HCT116 (cell line): ENCODE measurements around the gene GAPDH. TPM values are rescaled to one million over a fixed set of nuclear protein-coding genes. Genes with fewer than 3 reads are reported as not detected.
"Not testable (repeated sequence)": the region's sequence is repeated elsewhere in the genome, so short reads cannot be mapped to it uniquely, and the experiment has no call there.

Experiments used
- ATAC-seq: fragments of 200-7000 bp; cut with Tn5 transposase; 2 replicates; pipeline ENCODE4 v1.9.1; 2020; ENCODE audit warnings: mild to moderate bottlenecking, moderate library complexity
- BruUV-seq: library from RNA; stranded (reverse); fragments of 400-500 nt; replicated peaks from 2 replicates; lab custom pipeline; 2021; lab: Mats Ljungman, UMichigan
- CTCF ChIA-PET: fragments of 300-600 bp; sonication (Branson Sonifier 250); formaldehyde crosslinking; loops from one replicate; lab custom pipeline; 2021; ENCODE audit warnings: antibody characterized with exemption; lab: Charles Lee
- POLR2A ChIA-PET: fragments of 300-600, 350-600 bp; sonication (Branson Sonifier 250); formaldehyde crosslinking; loops from one replicate; lab custom pipeline; 2021; ENCODE audit warnings: antibody characterized with exemption; lab: Charles Lee
- RAD21 ChIA-PET, 2 experiments: fragments of 300-600 bp; sonication (Branson Sonifier 250); formaldehyde crosslinking; loops; one replicate each; lab custom pipeline; 2023; ENCODE audit warnings: low total read pairs in 2 of 2; ENCODE audit not compliant: uncharacterized antibody in 2 of 2, unreplicated experiment in 2 of 2, low non-redundant PET in 1 of 2; lab: Charles Lee
- DNase-seq: peaks from one replicate; pipeline ENCODE4 v3.0.0-alpha.2; 2010; ENCODE audit warnings: low read depth, low spot score
- H2AFZ ChIP-seq: fragments of 200-600 bp; shearing (Covaris generic), sonication (generic); 2 replicates; pipeline ENCODE4 v1.6.1; 2017; ENCODE audit warnings: low read depth, mixed run types, mixed read lengths, antibody characterized with exemption, low read length; ENCODE audit not compliant: poor library complexity, severe bottlenecking
- H3K27ac ChIP-seq: 2 replicates; pipeline ENCODE4 v1.5.1; 2012; ENCODE audit warnings: low read depth, low read length
- H3K27me3 ChIP-seq: fragments of 200-600 bp; sonication (generic); 2 replicates; pipeline ENCODE4 v1.6.1; 2016; ENCODE audit warnings: mixed run types, low read length, mixed read lengths; ENCODE audit not compliant: insufficient read depth
- H3K36me3 ChIP-seq, 2 experiments: fragments of 200-500 bp in 1 of 2; fragments of 200-600 bp in 1 of 2; sonication (Bioruptor generic) in 1 of 2; sonication (generic) in 1 of 2; 2 replicates each; pipeline versions ENCODE4 v1.5.1 to v1.6.1; 2014 to 2016; ENCODE audit warnings: low read length in 2 of 2, inconsistent platforms in 1 of 2, mixed read lengths in 1 of 2, mixed run types in 1 of 2; ENCODE audit not compliant: insufficient read depth in 2 of 2, control insufficient read depth in 1 of 2
- H3K4me1 ChIP-seq, 2 experiments: fragments of 200-600 bp in 1 of 2; sonication (generic) in 1 of 2; 2 replicates each; pipeline versions ENCODE4 v1.5.1 to v1.6.1; 2012 to 2017; ENCODE audit warnings: low read length in 2 of 2, inconsistent platforms in 1 of 2, mild to moderate bottlenecking in 1 of 2, mixed read lengths in 1 of 2, mixed run types in 1 of 2, moderate library complexity in 1 of 2; ENCODE audit not compliant: insufficient read depth in 2 of 2, control insufficient read depth in 1 of 2
- H3K4me2 ChIP-seq: fragments of 200-600 bp; sonication (generic); 2 replicates; pipeline ENCODE4 v1.6.1; 2017; ENCODE audit warnings: mixed run types, low read length, mixed read lengths
- H3K4me3 ChIP-seq, 2 experiments: fragments of 200-600 bp in 1 of 2; sonication (generic) in 1 of 2; replicated peaks in 1 of 2; 2 replicates each; pipeline ENCODE4 v1.5.1; 2011 to 2016; ENCODE audit warnings: low read length in 2 of 2, control low read depth in 1 of 2, low read depth in 1 of 2, mild to moderate bottlenecking in 1 of 2, mixed read lengths in 1 of 2, mixed run types in 1 of 2
- H3K79me2 ChIP-seq: fragments of 200-600 bp; sonication (generic); 2 replicates; pipeline ENCODE4 v1.6.1; 2017; ENCODE audit warnings: mild to moderate bottlenecking, mixed run types, low read length, moderate library complexity, mixed read lengths; ENCODE audit not compliant: insufficient read depth
- H3K9ac ChIP-seq: fragments of 200-600 bp; sonication (generic); 2 replicates; pipeline ENCODE4 v1.6.1; 2016; ENCODE audit warnings: low read length, mixed read lengths
- H3K9me2 ChIP-seq: fragments of 200-600 bp; sonication (generic), shearing (Covaris generic); 2 replicates; pipeline ENCODE4 v1.6.1; 2017; ENCODE audit warnings: mixed run types, mild to moderate bottlenecking, moderate library complexity; ENCODE audit not compliant: insufficient read depth
- H3K9me3 ChIP-seq, 2 experiments: fragments of 200-500 bp in 1 of 2; fragments of 200-600 bp in 1 of 2; sonication (Bioruptor generic) in 1 of 2; sonication (generic) in 1 of 2; 2 replicates each; pipeline ENCODE4 v1.6.1; 2014 to 2017; ENCODE audit warnings: low read length in 2 of 2, mixed read lengths in 2 of 2, inconsistent platforms in 1 of 2, low read depth in 1 of 2, mild to moderate bottlenecking in 1 of 2, mixed run types in 1 of 2, moderate library complexity in 1 of 2; ENCODE audit not compliant: control insufficient read depth in 1 of 2, insufficient read depth in 1 of 2
- H4K20me1 ChIP-seq: fragments of 200-600 bp; sonication (generic), shearing (Covaris generic); 2 replicates; pipeline ENCODE4 v1.6.1; 2017; ENCODE audit warnings: mixed run types, mild to moderate bottlenecking, moderate library complexity; ENCODE audit not compliant: insufficient read depth
- ATF3 ChIP-seq: IDR thresholded peaks from 2 replicates; pipeline ENCODE4 v1.6.1; 2012
- CEBPB ChIP-seq: IDR thresholded peaks from 2 replicates; pipeline ENCODE4 v1.6.1; 2012; ENCODE audit warnings: low read depth
- ELF1 ChIP-seq: IDR thresholded peaks from 2 replicates; pipeline ENCODE4 v1.6.1; 2012; ENCODE audit warnings: low read depth, borderline replicate concordance
- EZH2 ChIP-seq: fragments of 200-600 bp; sonication (generic); IDR thresholded peaks from 2 replicates; pipeline ENCODE4 v1.6.1; 2017; ENCODE audit warnings: antibody characterized with exemption, mixed run types
- FOSL1 ChIP-seq: IDR thresholded peaks from 2 replicates; pipeline ENCODE4 v1.6.1; 2012; ENCODE audit warnings: low read depth
- JUND ChIP-seq: IDR thresholded peaks from 2 replicates; pipeline ENCODE4 v1.6.1; 2012
- RAD21 ChIP-seq: IDR thresholded peaks from 2 replicates; pipeline ENCODE4 v1.6.1; 2012; ENCODE audit warnings: low read depth, mild to moderate bottlenecking
- SIN3A ChIP-seq: IDR thresholded peaks from 2 replicates; pipeline ENCODE4 v1.6.1; 2012; ENCODE audit warnings: low read depth
- SP1 ChIP-seq: IDR thresholded peaks from 2 replicates; pipeline ENCODE4 v1.6.1; 2012; ENCODE audit warnings: low read depth
- TCF7L2 ChIP-seq: IDR thresholded peaks from 2 replicates; pipeline ENCODE4 v1.7.0; 2011; ENCODE audit warnings: borderline replicate concordance, inconsistent platforms; ENCODE audit not compliant: insufficient read depth, insufficient read length; ENCODE audit errors: extremely low read depth
- intact Hi-C: fragments of 100-400 bp; cut with micrococcal nuclease; formaldehyde crosslinking; loops from 2 replicates; pipeline ENCODE4 v1.10.0; 2022
- total RNA-seq: library from RNA; stranded (reverse); gene quantifications from one replicate; pipeline ENCODE4 v1.2.1, GENCODE V29; 2021; ENCODE audit not compliant: unreplicated experiment
- TF ChIP-seq, protein P1 (sequence below), 3 experiments: fragments of 200-600 bp in 1 of 3; sonication (generic) in 1 of 3; IDR thresholded peaks in 2 of 3; conservative IDR thresholded peaks in 1 of 3; 2 replicates each; pipeline ENCODE4 v1.5.1; 2012 to 2017; ENCODE audit warnings: low read depth in 2 of 3, low read length in 2 of 3, antibody characterized with exemption in 1 of 3, borderline replicate concordance in 1 of 3, control low read depth in 1 of 3, mild to moderate bottlenecking in 1 of 3, mixed read lengths in 1 of 3, mixed run types in 1 of 3, moderate library complexity in 1 of 3; ENCODE audit not compliant: insufficient read depth in 1 of 3
- TF ChIP-seq, protein P2 (sequence below): IDR thresholded peaks from 2 replicates; pipeline ENCODE4 v1.6.1; 2011; ENCODE audit warnings: mild to moderate bottlenecking, low read length, moderate library complexity; ENCODE audit not compliant: insufficient replicate concordance; ENCODE audit errors: extremely low read depth

GAPDH gene
- total RNA-seq, 1 experiment from 2014 or later = 5,901 TPM

- H2AFZ ChIP-seq, DNase-seq, H3K9me2 ChIP-seq, H3K4me3 ChIP-seq, H3K9me3 ChIP-seq, intact Hi-C loops, H3K27ac ChIP-seq, H3K4me2 ChIP-seq: not testable (repeated sequence)
- H4K20me1 ChIP-seq = peaks cover 15% of the 10 kb centered on the region; the same call in 1 of the 2 replicates
- peaks cover 53% of the 10 kb centered on the region for H3K79me2 ChIP-seq
- CTCF ChIA-PET = interaction anchor here (0.7 to 2.9 kb wide), 10 partner anchors 8 to 223 kb away, joined by 3 to 9 read pairs (median 3); partner anchors contain the start of genes NOP2 and ZNF384
- peaks cover 45 to 56% of the 10 kb centered on the region in 2 experiments for H3K36me3 ChIP-seq
- H3K4me1 ChIP-seq = peaks cover 3 to 11% of the 10 kb centered on the region in 2 experiments; a peak in 3 of 4 replicates
- TF ChIP-seq, protein P1, sequence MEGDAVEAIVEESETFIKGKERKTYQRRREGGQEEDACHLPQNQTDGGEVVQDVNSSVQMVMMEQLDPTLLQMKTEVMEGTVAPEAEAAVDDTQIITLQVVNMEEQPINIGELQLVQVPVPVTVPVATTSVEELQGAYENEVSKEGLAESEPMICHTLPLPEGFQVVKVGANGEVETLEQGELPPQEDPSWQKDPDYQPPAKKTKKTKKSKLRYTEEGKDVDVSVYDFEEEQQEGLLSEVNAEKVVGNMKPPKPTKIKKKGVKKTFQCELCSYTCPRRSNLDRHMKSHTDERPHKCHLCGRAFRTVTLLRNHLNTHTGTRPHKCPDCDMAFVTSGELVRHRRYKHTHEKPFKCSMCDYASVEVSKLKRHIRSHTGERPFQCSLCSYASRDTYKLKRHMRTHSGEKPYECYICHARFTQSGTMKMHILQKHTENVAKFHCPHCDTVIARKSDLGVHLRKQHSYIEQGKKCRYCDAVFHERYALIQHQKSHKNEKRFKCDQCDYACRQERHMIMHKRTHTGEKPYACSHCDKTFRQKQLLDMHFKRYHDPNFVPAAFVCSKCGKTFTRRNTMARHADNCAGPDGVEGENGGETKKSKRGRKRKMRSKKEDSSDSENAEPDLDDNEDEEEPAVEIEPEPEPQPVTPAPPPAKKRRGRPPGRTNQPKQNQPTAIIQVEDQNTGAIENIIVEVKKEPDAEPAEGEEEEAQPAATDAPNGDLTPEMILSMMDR (IDR thresholded peaks at IDR 0.05 in 2 of 3, conservative IDR thresholded peaks at IDR 0.05 in 1 of 3; ENCODE audit: borderline replicate concordance in 1 of 3, insufficient read depth in 1 of 3, low read depth in 2 of 3, low read length in 2 of 3) = peak; percentile 50 to 60 (median 58); a peak in 4 of 6 replicates
- peak; percentile 55 for TF ChIP-seq RAD21
- TF ChIP-seq, all 23 proteins: peak for 2; not testable (repeated sequence) for 21
- ATAC-seq, RAD21 ChIA-PET, BruUV-seq, H3K27me3 ChIP-seq, H3K9ac ChIP-seq: not testable (repeated sequence)
- POLR2A ChIA-PET = interaction anchor here (0.7 to 1.7 kb wide), 2 partner anchors 10 to 24 kb away, joined by 3 to 8 read pairs; partner anchors contain the start of genes GAPDH and NOP2
Measured at GRCh38 chr12:6558014-6558760, 23.9 kb downstream of the GAPDH start.

DNA sequence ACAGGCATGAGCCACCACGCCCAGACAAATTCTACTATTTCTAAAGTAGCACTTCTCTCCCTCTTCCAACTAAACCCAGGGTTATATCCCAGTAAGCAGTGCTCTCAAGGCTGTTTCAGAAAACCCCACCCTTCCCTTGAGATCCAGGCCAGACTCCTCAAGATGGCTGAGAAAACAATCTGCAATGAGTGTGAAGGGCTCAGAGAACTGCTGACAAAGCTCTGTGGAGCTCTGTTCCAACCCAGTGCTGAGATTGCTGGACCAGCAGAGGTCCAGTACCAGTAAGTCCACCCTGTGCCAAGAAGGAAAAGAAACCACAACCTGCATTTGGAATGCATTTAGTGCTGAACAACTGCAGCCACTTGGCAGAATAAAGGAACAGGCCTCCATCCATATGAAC, 25.2 kb downstream of the GAPDH start:
- Histone ChIP-seq H3K9me2 (no peaks in the 10 kb centered on the region), H3K4me2 (no peak overlapping the region), H3K9me3 (no peaks in the 10 kb centered on the region), H3K9ac (no peak overlapping the region), H4K20me1 (peaks cover 15% of the 10 kb centered on the region; the same call in 1 of the 2 replicates), H3K4me1 (peaks cover under 1 to 7% of the 10 kb centered on the region in 2 experiments; a peak in 2 of 4 replicates), H3K4me3 (no peak overlapping the region), H3K36me3 (peaks cover 47 to 61% of the 10 kb centered on the region in 2 experiments), H3K27me3 (no peaks in the 10 kb centered on the region), H3K79me2 (peaks cover 66% of the 10 kb centered on the region), H2AFZ (no peak overlapping the region), H3K27ac (no peak overlapping the region)
- RAD21 ChIA-PET = no interaction called here
- intact Hi-C loops = no loop called here
- no TSS peak for BruUV-seq
- CTCF ChIA-PET = interaction anchor here (1.0 to 1.7 kb wide), 4 partner anchors 9 to 130 kb away, joined by 3 to 4 read pairs (median 3); partner anchors contain the start of gene ZNF384
- POLR2A ChIA-PET = interaction anchor here (1.0 kb wide), 1 partner anchor 25 kb away, joined by 4 read pairs; the partner anchor contains the start of gene GAPDH
- no peak for DNase-seq
- ATAC-seq = no peak
- TF ChIP-seq SIN3A = no peak
- no peak for TF ChIP-seq SP1
- TF ChIP-seq RAD21 = no peak
- TF ChIP-seq, protein P2, sequence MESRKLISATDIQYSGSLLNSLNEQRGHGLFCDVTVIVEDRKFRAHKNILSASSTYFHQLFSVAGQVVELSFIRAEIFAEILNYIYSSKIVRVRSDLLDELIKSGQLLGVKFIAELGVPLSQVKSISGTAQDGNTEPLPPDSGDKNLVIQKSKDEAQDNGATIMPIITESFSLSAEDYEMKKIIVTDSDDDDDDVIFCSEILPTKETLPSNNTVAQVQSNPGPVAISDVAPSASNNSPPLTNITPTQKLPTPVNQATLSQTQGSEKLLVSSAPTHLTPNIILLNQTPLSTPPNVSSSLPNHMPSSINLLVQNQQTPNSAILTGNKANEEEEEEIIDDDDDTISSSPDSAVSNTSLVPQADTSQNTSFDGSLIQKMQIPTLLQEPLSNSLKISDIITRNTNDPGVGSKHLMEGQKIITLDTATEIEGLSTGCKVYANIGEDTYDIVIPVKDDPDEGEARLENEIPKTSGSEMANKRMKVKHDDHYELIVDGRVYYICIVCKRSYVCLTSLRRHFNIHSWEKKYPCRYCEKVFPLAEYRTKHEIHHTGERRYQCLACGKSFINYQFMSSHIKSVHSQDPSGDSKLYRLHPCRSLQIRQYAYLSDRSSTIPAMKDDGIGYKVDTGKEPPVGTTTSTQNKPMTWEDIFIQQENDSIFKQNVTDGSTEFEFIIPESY = no peak
- no peak for TF ChIP-seq FOSL1
- TF ChIP-seq TCF7L2 = no peak
- TF ChIP-seq JUND = no peak
- no peak for TF ChIP-seq EZH2
- no peak for TF ChIP-seq ELF1
- TF ChIP-seq ATF3 = no peak
- no peak for TF ChIP-seq CEBPB
